Mesothelial cell of epicardium (in vitro differentiated cells): ENCODE data around the gene DSG2. TPM values are rescaled to one million over a fixed set of nuclear protein-coding genes. Genes with fewer than 3 reads are reported as not detected.

Source experiments
- DNase-seq, 2 experiments: peaks; one replicate each; pipeline ENCODE4 v3.0.0; 2021; ENCODE audit warnings: low spot score in 2 of 2; ENCODE audit not compliant: unreplicated experiment in 2 of 2
- H3K27ac Mint-ChIP-seq: 2 replicates; pipeline ENCODE4 v1.8.0; 2021; ENCODE audit warnings: mixed read lengths
- H3K27me3 Mint-ChIP-seq: 2 replicates; pipeline ENCODE4 v1.8.0; 2021; ENCODE audit warnings: low read depth, mixed read lengths
- H3K36me3 Mint-ChIP-seq: 2 replicates; pipeline ENCODE4 v1.8.0; 2021; ENCODE audit warnings: mixed read lengths
- H3K4me1 Mint-ChIP-seq: 2 replicates; pipeline ENCODE4 v1.8.0; 2021; ENCODE audit warnings: mixed read lengths
- H3K4me3 Mint-ChIP-seq: 2 replicates; pipeline ENCODE4 v1.8.0; 2021; ENCODE audit warnings: mild to moderate bottlenecking, moderate library complexity, mixed read lengths
- H3K9me3 Mint-ChIP-seq: 2 replicates; pipeline ENCODE4 v1.8.0; 2021; ENCODE audit warnings: mixed read lengths
- CTCF ChIP-seq: fragments of 200-600 bp; sonication (generic); IDR thresholded peaks from one replicate; pipeline ENCODE4 v1.5.0; 2021; ENCODE audit warnings: antibody characterized with exemption; ENCODE audit not compliant: unreplicated experiment
- total RNA-seq: library from RNA; stranded (reverse); gene quantifications from 3 replicates; pipeline ENCODE4 v1.2.1, GENCODE V29; 2021

Gene DSG2
- total RNA-seq, 1 donor from 2014 or later, result 98.0 TPM

- Mint-ChIP-seq H3K4me3 (peak overlapping the region; percentile 38), H3K27ac (no peak overlapping the region)
- DNase-seq, result peak in 1 of 2 experiments; percentile 54
These were observed 58.2 kb downstream of the DSG2 start for GRCh38 chr18:31555971-31556747.

GRCh38 chr18:31557446-31557845, 59.5 kb downstream of the DSG2 start:
- Mint-ChIP-seq H3K4me1 (peaks cover 27% of the 10 kb centered on the region), H3K36me3 (no peaks in the 10 kb centered on the region), H3K27me3 (peaks cover 1% of the 10 kb centered on the region), H3K9me3 (no peaks in the 10 kb centered on the region), H3K27ac (no peak overlapping the region), H3K4me3 (no peak overlapping the region)
- DNase-seq, result no peak
- no peak for TF ChIP-seq CTCF

More at GRCh38 chr18:31555971-31556747, 58.2 kb downstream of the DSG2 start:
- Mint-ChIP-seq H3K9me3 (no peaks in the 10 kb centered on the region), H3K4me1 (peaks cover 25% of the 10 kb centered on the region), H3K27me3 (peaks cover 1% of the 10 kb centered on the region), H3K36me3 (peaks cover 5% of the 10 kb centered on the region)
- peak; percentile 95 for TF ChIP-seq CTCF

GRCh38 chr18:31558567-31558966, 60.6 kb downstream of the DSG2 start:
- H3K27me3 Mint-ChIP-seq, result peaks cover 1% of the 10 kb centered on the region
- no peak for TF ChIP-seq CTCF
- no peaks in the 10 kb centered on the region for H3K9me3 Mint-ChIP-seq
- no peak overlapping the region for H3K27ac Mint-ChIP-seq
- no peak overlapping the region for H3K4me3 Mint-ChIP-seq
- no peaks in the 10 kb centered on the region for H3K36me3 Mint-ChIP-seq
- H3K4me1 Mint-ChIP-seq, result peaks cover 33% of the 10 kb centered on the region
- DNase-seq, result no peak

GRCh38 chr18:31562726-31563125, 64.7 kb downstream of the DSG2 start:
- H3K9me3 Mint-ChIP-seq, result no peaks in the 10 kb centered on the region

GRCh38 chr18:31563778-31564177, 65.8 kb downstream of the DSG2 start:
- Mint-ChIP-seq H3K4me1 (peaks cover 26% of the 10 kb centered on the region), H3K36me3 (no peaks in the 10 kb centered on the region), H3K27ac (no peak overlapping the region), H3K9me3 (no peaks in the 10 kb centered on the region), H3K27me3 (no peaks in the 10 kb centered on the region), H3K4me3 (no peak overlapping the region)
- DNase-seq, result no peak
- no peak for TF ChIP-seq CTCF

More at GRCh38 chr18:31562726-31563125, 64.7 kb downstream of the DSG2 start:
- H3K36me3 Mint-ChIP-seq, result no peaks in the 10 kb centered on the region
- peaks cover 26% of the 10 kb centered on the region for H3K4me1 Mint-ChIP-seq
- H3K4me3 Mint-ChIP-seq, result no peak overlapping the region
- no peak overlapping the region for H3K27ac Mint-ChIP-seq
- TF ChIP-seq CTCF, result no peak
- no peak for DNase-seq
- no peaks in the 10 kb centered on the region for H3K27me3 Mint-ChIP-seq
